Stimulated activated CD8-positive, alpha-beta memory T cell treated with anti-CD3 and anti-CD28 coated beads, Interleukin-15, amount 100 ng/mL, for 24 hours (primary cell): ENCODE data around the gene NOX3.

Experiments used
- DNase-seq: peaks from one replicate; pipeline ENCODE4 v3.0.0-alpha.2; 2020; ENCODE audit warnings: low read depth

Gene NOX3

DNA sequence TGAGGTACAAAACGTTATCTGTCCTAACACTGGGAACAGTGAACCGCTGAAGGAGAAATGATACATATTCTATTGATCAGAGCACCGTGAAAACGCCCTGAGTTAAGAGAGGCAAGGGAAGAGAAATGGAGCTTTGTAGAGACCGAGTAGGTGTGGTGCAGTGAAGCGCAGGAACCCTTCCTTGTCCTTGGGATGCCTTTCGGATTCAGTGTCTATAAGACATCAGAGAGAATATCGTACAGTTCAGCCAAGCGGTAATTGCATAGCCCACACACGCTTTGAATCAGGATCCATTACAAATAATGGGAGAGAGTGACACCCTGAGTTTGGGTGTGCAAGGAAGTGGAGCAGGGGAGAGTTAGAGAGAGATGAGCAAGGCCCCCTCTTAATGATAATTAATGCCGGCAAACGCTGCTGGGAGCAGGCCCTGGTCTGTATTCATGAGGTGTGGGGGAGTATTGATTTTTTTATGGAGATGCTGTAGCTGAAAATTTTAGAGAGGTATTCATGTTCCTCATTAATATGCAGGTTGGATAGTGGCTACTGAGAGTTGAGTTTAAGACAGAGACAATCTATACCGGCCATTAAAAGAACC, 20.7 kb downstream of the NOX3 start:
- DNase-seq, result no peak

DNA sequence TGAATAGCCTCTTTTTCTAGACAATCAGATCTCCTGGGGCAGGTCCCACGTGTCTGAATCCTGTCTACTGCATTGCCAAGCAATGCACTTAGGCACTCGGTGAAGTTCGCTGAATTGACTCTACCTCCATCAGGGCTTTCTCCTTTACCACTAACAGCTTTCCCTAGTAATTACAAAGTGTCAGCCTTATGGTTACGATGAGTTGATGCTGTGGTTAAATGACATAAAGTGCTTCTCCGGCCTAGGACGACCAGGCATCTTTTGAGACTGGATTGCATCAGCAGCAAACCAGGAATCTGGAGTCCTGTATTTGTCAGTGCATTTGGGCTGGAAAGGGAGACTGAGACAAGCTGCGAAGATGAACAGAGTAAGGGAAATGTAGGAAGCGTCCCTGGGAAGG, 21.5 kb downstream of the NOX3 start:
- no peak for DNase-seq

DNA sequence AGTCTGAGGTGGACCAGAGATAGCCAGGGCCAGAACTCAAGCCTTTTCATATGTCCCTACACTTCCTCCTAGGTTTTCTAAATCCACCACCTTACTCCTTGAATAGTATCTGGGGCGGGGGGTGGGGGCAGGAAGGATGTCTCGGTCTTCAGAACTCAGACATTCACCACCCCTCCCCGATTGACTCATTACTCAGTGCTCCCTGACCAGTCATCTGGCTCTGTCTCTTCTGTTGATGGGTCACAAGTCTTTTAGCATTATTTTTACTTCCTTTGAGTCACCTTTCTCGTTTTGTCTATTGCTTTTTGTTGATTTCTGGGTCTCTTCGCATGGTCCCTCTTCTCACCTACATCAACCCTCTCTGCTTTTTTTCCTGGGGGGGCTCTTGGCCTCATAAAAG, 23.3 kb downstream of the NOX3 start:
- DNase-seq, result no peak

DNA sequence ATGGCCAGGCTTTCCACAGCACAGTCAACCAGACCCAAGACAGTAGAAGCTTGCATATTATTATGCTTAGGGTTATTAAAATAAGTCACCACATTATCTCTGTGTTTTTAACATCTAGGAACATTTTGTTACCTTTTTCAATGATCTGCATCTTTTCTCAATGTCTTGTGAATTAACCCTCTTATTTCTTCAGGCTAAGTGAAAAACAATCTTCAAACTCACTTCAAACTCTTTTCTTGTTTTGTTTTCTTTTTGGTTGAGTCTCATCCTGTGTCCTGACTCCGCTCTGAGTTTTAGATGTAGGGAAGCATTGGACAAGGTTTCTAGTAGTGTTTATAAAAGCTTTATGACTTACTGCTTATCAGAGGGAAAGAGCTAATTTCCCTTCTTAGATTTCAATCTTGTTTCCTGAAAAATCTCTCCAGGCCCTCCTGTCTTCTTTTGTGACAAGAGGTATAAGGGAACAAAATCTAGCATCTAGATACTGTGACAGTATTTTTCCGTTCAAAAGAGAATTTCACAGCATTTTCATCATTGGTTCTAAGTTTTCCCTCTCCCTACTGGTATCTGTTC, 26.2 kb downstream of the NOX3 start:
- DNase-seq, result no peak

DNA sequence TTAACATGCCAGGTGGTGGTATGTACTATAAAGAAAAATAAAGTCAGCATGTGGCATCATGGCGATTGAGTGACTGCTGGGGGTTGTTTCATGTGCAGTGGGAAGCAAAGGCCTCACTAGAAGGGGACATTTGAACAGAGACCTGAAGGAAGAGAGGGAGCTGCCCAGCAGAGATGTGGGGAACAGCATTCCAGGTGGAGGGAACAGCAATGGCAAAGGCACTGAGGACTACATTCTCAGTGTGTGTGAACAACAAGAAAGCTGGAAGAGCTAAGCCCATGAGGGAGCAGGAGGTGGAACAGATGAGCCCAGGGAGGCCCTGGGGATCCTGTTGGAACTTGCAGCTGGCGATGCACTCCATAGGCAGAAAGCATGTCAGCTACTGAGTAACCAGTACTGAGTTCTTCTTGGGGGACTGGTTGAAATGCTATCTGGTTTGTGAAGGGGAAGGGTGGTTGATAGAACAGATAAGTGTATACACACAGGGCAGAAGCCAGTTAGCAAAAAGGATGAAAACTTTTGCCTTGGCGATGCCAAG, 29.2 kb downstream of the NOX3 start:
- DNase-seq, result no peak

DNA sequence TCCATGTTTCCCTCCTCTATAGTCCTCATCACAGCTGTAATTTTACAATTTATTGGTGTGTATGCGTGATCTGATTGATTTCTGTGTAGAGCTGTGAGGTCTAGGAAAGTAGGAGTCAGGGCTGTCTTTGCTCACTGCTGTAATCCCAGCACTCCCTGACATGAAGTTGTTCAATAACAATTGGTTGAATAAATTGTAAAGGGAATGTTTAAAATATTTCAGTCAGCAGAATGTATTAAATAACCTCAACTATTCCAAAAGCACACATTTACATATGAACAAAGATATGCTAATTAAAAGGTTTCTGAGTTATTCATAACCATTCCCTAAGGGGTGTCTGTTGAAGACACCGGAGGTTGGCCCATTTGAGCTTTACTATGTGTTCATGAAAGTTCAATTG, 31.5 kb downstream of the NOX3 start:
- DNase-seq, result no peak

DNA sequence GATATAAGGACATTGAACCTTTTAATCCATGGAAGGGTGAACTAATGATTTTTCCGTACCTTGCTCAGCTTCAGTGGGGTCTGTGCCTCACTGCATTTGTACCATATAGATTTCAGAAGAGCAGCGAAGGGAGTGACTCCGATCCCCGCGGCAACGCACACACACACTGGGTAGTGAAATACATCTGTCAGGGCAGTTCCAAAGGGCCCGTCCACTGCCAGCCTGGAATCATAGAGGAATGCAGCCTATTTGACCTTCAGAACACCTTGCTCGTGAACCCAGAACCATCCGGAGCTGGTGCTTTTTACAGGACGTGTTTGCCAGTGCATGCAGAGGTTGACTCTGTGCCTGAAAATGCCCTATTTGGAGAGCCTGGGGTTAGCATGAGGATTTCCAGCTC, 33.0 kb downstream of the NOX3 start:
- no peak for DNase-seq

DNA sequence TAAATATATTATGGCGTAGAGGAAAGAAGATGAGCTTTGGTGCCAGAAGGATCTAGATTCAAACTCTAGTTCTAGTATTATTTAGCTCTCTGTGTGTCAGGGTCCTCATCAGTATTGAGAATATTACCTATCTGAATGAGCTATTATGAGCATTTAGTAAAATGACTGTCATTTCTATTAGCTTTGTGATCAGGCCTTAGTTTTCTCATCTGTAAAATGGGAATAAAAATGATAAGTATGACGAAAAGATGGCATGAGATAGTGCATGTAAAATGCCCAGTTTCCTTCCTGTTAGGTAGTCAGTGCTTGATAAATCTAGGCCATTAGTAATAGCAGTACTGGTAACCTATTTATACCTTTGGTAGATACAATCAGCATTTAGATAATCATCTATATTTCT, 35.1 kb downstream of the NOX3 start:
- DNase-seq, result no peak

DNA sequence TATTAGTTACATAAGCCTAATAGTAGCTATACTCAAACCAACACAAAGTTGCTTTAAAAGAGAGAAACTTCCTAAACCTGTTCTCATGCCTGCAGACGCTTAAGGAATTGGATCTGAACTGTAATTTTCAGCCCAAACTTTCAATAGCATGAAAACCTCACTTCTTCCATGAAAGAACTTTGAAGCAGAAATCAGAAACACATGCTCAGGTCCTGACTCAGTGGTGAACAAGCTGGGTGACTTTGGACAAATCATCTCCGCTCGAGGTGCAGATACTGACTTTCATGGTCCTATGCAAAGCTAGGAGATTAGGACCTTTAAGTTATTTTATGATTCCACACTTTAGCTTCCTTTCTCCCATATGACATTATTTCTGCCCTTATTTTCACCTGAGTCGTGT, 36.5 kb downstream of the NOX3 start:
- no peak for DNase-seq

DNA sequence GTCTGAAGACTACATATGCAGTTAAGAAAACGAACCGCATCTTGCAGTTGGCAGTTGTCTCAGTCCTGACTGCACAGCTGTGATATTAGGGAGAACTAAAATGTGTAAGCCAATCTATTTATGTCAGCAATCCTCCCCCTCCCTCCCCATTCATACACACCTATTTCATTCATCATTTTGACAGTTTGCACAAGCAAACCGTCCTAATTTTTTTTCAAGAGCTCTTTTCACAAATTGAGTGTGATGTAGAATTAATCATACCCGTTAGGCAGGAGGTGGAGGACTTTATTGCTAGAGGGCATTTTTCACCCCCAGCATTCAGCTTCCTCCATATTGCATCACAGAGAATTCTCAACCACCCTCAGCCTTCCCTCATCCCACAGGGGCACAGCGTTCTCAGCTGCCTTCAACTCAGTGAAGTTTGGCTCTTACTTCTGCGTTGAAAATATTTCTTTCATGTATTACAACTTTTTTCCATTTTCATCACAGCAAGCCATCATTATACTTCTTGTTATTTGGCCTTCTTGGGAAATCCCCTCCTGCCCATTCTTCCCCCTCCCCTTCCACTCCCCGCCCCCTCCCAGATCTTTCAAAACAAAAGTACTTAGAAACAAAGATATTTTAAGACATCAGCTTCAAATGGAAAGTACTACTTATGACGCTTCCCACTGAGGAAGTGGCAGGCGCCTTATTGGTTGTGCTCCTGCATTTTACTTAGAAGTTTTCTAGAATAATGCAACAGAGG, 37.5 kb downstream of the NOX3 start:
- DNase-seq, result peak; percentile 15

DNA sequence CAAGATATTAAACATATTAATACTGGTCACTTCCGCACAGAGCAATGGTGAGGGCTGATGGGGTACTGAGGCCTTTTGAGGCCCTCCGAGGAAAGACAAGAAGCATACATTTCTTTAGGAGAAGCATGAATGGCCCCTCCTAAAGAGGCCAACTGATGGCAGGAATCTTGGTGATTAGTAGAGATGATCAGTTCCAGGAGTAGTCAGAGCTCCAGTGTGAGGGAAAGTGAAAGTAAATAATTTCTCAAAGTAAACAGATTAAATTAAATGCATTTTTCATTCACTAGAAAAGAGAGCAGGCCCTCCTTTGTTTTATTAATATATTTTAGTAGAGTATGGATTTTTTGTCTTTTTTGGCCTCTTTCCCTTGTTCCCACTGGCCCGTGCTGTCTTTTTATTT, 38.2 kb downstream of the NOX3 start:
- DNase-seq, result no peak

DNA sequence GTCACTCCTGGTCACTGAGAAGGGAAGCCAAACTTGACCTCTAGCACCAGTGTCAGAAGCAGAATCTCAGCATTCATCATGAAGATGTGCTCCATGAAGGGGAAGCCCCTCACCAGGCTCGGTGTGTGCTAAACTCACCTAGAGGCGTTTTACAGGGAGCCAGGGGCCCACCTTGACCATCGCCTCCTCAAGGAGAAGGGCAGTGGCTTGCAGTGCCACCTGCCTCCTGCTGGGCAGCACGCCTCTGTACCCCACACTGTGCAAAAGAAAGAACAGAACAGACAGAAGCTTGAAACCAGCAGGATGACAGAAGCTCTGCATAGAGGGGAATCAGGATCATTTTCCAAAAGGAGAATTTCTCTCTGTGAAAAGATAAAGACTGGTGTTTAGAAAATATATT, 39.7 kb downstream of the NOX3 start:
- DNase-seq, result no peak

DNA sequence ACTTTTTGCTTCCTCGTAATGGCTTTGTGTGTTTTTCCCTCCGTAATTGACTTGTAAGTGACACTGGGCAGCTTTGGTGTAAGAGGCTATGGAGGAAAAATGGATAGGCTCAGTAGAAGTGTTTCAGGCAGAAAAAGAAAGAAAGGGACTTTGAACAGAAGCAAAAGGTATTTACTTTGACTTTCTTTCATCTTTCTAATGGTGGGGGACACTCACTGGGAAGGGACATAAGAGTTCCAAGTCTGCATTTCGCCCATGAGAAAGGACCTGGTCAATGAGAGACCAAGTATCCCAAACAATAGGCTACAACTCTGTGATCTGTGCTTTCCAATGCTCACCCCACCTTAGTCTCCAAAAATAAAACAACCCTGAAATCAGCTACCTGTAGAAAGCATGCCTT, 41.6 kb downstream of the NOX3 start:
- DNase-seq, result no peak

DNA sequence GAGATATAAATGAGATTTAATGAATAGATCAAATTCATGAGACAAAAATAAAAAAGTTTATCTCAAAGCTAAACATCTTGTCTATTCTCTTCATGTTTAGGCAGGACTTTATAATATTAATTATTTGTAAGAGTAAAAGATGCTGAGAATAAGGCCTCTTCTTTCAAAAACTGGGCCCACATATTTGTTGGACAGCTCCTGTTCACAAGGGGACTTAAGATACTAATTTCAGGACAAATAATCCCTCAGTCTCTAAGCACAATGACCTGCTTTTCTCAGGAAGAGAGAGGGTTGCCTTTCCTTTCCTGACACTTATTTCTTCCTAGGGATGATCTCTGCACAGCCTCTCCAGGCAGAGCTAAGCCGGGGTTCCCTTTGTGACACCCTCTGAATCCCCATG, 43.3 kb downstream of the NOX3 start:
- DNase-seq, result no peak

DNA sequence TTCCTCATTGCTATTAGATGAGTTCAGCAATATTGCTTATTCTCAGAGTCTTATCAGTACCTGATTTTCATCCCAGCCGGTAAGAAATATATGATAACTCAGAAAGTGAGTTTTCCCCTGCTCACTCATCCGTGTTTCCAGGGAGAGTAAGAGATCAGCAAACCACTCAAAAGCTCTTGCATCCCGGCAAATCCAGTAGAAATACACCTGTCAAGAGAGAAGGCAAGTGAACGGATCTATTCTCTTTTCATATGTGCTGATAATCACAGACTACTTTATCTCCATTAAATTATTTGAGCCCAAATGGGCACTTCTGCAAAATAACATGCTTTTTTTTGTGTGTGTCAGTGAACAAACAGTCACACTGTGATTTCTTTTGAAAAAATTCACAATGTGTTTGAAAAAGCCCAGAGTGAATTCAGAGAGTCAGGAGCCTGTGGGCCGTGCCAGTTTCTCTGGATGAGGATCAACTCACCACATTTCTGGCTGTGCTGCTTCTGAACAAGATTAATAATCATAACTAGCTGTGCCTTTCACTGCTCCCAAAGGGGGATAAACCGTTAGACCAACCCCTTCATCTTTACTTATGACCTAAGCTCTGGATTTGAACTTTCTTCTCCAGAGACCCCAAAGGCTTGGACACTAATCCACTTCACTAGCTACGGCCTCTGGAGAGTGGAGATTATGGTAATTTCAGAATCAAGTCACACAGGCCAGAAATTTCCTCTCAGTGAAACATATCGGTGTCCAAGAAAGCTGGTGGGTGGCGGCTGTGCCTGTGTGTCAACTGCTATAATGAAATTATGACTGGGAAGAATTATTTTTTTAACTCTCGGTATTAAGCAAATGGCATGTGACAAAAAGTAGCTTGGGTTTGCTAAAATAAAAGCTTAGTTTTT, 44.2 kb downstream of the NOX3 start:
- DNase-seq, result no peak

DNA sequence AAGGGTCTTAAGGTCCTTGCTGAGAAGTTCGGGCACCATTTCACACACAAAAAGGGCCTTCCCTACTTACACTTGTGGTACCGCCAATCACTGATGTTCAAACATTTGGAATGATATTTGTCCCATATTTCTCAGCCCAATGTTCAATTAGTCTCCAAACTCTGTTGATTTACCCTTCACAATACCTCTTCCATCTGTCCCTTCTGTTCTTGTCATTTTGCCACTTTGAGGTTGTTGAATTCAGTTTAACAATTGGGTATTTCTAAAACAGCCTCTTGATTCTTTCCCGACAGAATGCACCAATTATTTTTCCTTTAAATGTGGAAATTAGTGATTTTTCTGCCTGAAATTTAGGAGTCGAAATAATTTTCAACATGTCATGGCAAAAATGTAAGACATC, 46.2 kb downstream of the NOX3 start:
- DNase-seq, result no peak

DNA sequence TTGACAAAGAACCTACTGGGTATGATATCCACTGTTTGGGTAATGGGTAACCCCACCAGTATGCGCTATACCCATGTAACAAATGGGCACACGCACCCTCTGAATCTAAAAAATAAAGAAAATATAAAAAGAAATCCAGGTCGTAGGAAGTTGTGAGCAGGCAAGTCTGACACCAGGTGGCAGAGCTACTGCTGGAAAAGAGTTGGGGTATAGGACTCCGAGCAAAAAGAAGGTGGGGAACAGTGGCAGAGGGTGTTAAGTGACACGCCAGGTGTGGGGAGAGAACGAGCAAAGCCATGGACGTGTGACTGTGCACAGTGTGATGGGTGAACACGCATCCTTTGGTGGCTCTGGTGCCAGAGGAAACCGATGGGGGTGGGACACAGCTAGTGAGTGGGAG, 46.7 kb downstream of the NOX3 start:
- no peak for DNase-seq

DNA sequence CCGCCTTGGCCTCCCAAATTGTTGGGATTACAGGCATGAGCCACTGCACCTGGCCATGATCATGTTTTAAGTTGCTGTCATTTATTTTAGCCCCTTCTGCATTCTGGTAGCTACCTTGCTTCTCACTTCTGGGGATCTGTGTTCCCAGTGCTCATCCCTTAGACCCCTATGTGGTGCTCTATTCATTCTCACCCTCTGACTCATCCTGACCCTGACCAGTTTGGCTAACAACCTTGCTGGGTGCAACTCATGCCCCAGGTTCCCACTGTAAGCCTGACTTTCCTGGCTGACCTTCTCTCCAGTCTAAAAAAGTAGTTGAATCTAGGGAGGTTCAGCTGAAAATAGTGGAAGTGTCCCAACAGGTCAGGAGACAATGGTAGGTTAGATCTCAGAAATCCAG, 47.4 kb downstream of the NOX3 start:
- DNase-seq, result no peak

DNA sequence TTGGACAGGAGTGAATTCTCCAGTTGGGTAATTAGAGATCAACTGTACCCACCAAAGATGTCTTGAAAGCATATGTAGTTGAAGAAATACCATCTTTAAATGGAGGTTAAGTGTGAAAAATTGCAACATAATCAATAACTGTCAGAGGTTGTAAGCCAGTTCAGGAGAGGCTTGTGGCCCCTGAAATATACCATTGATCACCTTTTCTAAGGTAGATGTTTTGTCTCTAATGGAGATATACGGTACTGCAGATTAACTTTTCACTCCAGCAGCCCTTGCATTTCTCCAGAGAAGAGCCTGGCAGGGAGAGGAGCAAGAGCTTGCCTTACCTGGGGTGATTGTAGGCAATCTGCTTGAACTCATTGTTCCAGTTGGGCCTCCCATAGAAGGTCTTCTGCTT, 48.8 kb downstream of the NOX3 start:
- no peak for DNase-seq

DNA sequence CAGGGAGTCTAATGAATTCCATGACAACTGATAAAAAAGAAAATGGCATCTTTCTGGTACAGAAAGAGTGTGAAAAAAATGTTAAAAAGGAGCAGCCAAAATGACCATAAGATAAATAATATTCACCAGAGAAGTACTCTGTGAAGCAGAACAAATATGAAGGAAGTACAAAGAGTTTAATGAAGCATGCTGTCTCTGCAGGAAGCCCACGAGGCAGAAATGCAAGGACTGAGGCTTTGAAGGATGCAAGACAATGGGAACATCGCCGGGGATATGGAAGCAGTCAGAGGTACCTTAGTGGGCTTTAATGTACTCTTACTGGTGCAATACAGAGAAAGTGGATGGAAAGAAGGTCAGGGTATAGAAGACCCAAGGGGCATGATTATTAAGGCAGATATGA, 50.7 kb downstream of the NOX3 start:
- no peak for DNase-seq

DNA sequence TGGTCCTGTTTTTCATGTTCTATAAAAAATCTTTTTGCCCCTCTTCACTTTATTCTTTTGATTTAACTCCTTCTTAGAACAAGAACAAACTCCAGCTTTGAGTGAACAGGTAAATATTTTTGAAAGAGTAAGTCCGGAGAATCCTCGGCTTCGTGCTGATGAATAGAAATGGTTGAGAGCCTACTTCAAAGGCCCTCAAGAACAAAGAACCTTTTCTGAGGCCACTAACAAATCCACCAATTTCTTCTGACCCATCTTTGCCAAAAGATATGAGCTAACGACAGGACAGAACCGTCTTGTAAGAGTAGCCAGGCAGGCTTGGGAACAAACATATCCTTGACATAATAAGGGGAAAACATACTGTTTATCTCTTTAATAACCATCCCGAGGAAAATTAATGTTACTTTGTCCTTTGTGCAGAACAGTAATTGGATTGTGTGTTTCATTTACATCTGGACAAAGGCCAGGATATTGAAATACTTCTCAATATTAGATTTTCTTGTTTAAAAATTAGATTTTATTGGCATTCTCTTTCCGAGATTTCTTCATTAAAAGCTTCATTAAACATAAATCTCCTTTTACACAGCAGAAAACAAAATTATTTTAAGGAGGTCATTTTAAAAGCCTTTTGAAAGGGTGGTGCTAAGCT, 52.9 kb downstream of the NOX3 start:
- DNase-seq, result no peak

DNA sequence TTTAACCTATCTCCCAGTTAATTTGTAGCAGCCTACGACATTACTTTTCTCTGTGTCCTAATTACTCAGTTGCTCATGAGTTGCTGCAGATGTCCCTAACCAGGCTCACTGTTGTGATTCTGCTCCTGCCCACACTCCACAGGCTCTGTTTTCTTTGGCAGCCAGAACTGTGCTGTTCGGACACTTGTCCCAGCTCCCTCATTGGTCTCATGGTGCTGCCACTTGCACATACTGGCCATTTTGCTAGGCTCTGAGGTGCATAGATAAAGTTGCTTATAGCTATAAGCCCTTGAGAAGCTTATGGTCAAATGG, 55.0 kb downstream of the NOX3 start:
- no peak for DNase-seq
